Karpas-422 (cell line): ENCODE results near the gene CGNL1. TPM values are rescaled to one million over a fixed set of nuclear protein-coding genes. Genes with fewer than 3 reads are reported as not detected.
A peak's percentile ranks its signal among the peaks of the same experiment; 100 is the strongest.

Experiments
- DNase-seq: peaks from one replicate; pipeline ENCODE4 v3.0.0-alpha.2; 2015
- H2AFZ ChIP-seq: fragments of 200-600 bp; sonication (generic); 2 replicates; pipeline ENCODE4 v1.6.1; 2014; ENCODE audit warnings: antibody characterized with exemption, low read length, mixed read lengths
- H3K27ac ChIP-seq: fragments of 200-600 bp; sonication (generic); 2 replicates; pipeline ENCODE4 v1.5.1; 2014; ENCODE audit warnings: mild to moderate bottlenecking, low read length, moderate library complexity
- H3K27me3 ChIP-seq: fragments of 200-600 bp; sonication (generic); 2 replicates; pipeline ENCODE4 v1.6.1; 2014; ENCODE audit warnings: low read length, mixed read lengths
- H3K36me3 ChIP-seq: fragments of 200-600 bp; sonication (generic); 2 replicates; pipeline ENCODE4 v1.6.1; 2014; ENCODE audit warnings: low read length, mixed read lengths; ENCODE audit not compliant: insufficient read depth
- H3K4me1 ChIP-seq: fragments of 200-600 bp; sonication (generic); 2 replicates; pipeline ENCODE4 v1.6.1; 2014; ENCODE audit warnings: mild to moderate bottlenecking, low read length, mixed read lengths
- H3K4me2 ChIP-seq: fragments of 200-600 bp; sonication (generic); 2 replicates; pipeline ENCODE4 v1.6.1; 2014; ENCODE audit warnings: low read length, low read depth, mild to moderate bottlenecking; ENCODE audit not compliant: poor library complexity, severe bottlenecking
- H3K4me3 ChIP-seq: fragments of 200-600 bp; sonication (generic); 2 replicates; pipeline ENCODE4 v1.5.1; 2014; ENCODE audit warnings: mild to moderate bottlenecking, antibody characterized with exemption, low read length, mixed read lengths
- H3K79me2 ChIP-seq: fragments of 200-600 bp; sonication (generic); 2 replicates; pipeline ENCODE4 v1.6.1; 2014; ENCODE audit warnings: mild to moderate bottlenecking, low read length, mixed read lengths
- H3K9ac ChIP-seq: fragments of 200-600 bp; sonication (generic); 2 replicates; pipeline ENCODE4 v1.6.0; 2014; ENCODE audit warnings: low read length
- H3K9me2 ChIP-seq: fragments of 200-600 bp; sonication (generic), shearing (Covaris generic); replicated peaks from 2 replicates; pipeline ENCODE4 v1.6.0; 2014; ENCODE audit warnings: mild to moderate bottlenecking, low read length, moderate library complexity; ENCODE audit not compliant: insufficient read depth
- H3K9me3 ChIP-seq: fragments of 300-700, 200-600 bp; sonication (generic); 2 replicates; pipeline ENCODE4 v1.6.1; 2014; ENCODE audit warnings: low read length, mixed read lengths
- H4K20me1 ChIP-seq: fragments of 200-600 bp; sonication (generic); 2 replicates; pipeline ENCODE4 v1.6.1; 2014; ENCODE audit warnings: mild to moderate bottlenecking, antibody characterized with exemption, low read length, low read depth; ENCODE audit not compliant: insufficient read depth
- total RNA-seq: library from RNA; depleted of rRNA; stranded (reverse); fragments of >200 nt; shearing (Covaris generic); gene quantifications from 2 replicates; pipeline ENCODE4 v1.2.3, GENCODE V29; 2014; ENCODE audit warnings: low replicate concordance

The CGNL1 gene
- total RNA-seq, 1 experiment from 2014 or later: not detected

DNA sequence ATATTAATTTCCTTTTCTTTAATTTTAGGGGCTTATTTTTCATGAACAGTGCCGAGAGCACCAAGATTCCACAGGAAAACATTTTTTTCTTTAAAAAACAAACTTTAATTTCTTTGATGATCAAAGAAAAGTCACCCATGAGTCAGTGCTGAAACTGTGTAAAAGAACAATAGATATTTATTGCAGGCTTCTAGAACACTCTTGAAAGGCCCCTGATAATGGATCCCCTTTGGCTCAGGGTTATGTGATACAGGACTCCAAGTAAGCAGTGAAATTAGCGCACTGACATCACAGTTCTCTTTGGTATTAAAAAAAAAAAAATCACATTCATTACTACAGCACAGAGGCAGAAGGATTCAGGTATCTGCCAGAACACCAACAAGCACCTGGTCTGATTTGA, 149.3 kb downstream of the CGNL1 start:
- Histone ChIP-seq H3K9me3 (no peaks in the 10 kb centered on the region), H3K27me3 (no peaks in the 10 kb centered on the region), H3K79me2 (no peaks in the 10 kb centered on the region), H3K27ac (no peak overlapping the region), H3K4me1 (peaks cover 3% of the 10 kb centered on the region; the same call in 1 of the 2 replicates), H4K20me1 (no peaks in the 10 kb centered on the region), H3K4me3 (no peak overlapping the region), H3K9ac (no peak overlapping the region), H3K4me2 (no peak overlapping the region), H2AFZ (no peak overlapping the region), H3K36me3 (no peaks in the 10 kb centered on the region), H3K9me2 (no peaks in the 10 kb centered on the region)
- no peak for DNase-seq

DNA sequence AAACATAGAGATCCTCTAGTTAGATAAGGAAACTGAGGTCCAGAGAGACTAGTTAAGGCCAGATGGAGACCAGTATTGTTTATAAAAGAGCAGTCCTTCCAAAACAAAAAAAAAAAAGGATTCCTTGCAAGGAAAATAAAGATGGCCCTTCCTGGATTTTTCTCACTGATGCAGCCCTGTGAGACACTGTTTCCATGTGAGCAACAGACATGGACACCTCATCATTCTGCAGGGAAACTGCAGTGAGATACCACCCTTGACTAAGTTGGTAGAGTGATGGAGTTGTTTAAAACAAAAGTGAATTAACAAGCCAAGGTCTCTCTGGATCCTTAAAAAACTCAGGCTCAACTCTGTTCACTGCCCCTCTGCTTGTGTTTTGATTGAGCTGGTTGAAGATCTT, 149.8 kb downstream of the CGNL1 start:
- no peak for DNase-seq
- Histone ChIP-seq H3K27me3 (no peaks in the 10 kb centered on the region), H3K9me2 (no peaks in the 10 kb centered on the region), H3K9ac (no peak overlapping the region), H3K27ac (no peak overlapping the region), H4K20me1 (no peaks in the 10 kb centered on the region), H3K4me3 (no peak overlapping the region), H2AFZ (no peak overlapping the region), H3K4me1 (peaks cover 3% of the 10 kb centered on the region; the same call in 1 of the 2 replicates), H3K9me3 (no peaks in the 10 kb centered on the region), H3K4me2 (no peak overlapping the region), H3K79me2 (no peaks in the 10 kb centered on the region), H3K36me3 (no peaks in the 10 kb centered on the region)

DNA sequence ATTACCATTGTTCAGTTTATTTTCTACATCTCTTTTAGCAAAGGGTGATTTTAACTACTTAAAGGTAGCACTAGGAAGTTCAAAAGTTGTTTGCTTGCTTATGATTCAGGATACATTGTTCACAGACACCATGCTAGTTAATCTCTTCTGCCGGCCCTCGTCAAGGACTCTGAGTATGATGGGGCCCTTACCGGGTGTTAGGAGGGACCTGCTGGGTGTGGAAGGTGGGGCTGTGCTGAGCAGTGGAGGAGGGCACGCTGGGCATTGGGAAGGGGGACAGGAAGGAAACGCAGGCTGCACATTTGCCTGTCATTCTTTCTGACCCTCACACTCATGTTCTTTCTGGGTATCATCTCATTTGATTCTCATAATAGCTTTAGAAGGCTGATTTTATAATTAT, 150.3 kb downstream of the CGNL1 start:
- no peak overlapping the region for H2AFZ ChIP-seq
- H3K27ac ChIP-seq: no peak overlapping the region

DNA sequence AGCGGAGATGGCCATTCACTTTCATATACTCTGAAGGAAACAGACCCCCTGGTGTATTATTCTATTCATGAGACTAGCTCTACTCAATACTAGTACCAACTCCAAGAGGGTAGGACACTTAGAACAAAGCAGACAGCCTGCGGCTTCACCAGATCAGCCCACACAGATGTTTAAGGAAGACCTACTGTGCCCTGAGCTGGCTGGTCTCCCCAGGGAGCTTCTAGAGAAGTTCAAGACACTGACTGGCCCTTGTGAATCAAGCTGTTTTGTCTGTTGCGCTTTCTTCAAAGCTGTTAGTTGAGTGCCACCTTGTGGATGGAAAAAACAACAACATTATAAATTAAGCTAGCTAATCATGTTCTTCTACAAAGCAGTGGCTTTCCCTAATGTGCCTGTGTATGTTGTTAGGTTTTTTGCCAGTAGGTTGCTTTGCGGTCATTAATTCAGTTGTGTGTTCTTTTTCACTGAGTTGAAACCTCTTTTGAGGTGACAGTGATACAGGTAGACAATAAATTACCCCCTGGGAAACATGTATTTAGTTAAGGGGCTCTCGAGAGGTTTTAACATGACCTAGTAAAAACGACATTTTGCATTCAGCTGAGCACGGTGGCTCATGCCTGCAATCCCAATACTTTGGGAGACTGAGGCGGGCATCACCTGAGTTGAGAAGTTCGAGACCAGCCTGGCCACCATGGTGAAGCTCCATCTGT, 151.2 kb downstream of the CGNL1 start:
- peaks cover 3% of the 10 kb centered on the region; the same call in 1 of the 2 replicates for H3K4me1 ChIP-seq
- H3K36me3 ChIP-seq: no peaks in the 10 kb centered on the region
- no peaks in the 10 kb centered on the region for H3K27me3 ChIP-seq
- H4K20me1 ChIP-seq: no peaks in the 10 kb centered on the region
- H3K27ac ChIP-seq: no peak overlapping the region
- no peak overlapping the region for H3K9ac ChIP-seq
- H3K4me3 ChIP-seq: no peak overlapping the region
- no peak overlapping the region for H3K4me2 ChIP-seq
- no peaks in the 10 kb centered on the region for H3K9me3 ChIP-seq
- H2AFZ ChIP-seq: no peak overlapping the region
- no peaks in the 10 kb centered on the region for H3K79me2 ChIP-seq
- DNase-seq: peak; percentile 88
- H3K9me2 ChIP-seq: no peaks in the 10 kb centered on the region

More for the DNA sequence above, 150.3 kb downstream of the CGNL1 start:
- no peak overlapping the region for H3K4me3 ChIP-seq
- H3K4me2 ChIP-seq: no peak overlapping the region
- H3K36me3 ChIP-seq: no peaks in the 10 kb centered on the region
- no peak for DNase-seq
- H3K27me3 ChIP-seq: no peaks in the 10 kb centered on the region
- H3K9ac ChIP-seq: no peak overlapping the region
- no peaks in the 10 kb centered on the region for H3K9me2 ChIP-seq
- no peaks in the 10 kb centered on the region for H3K79me2 ChIP-seq
- H3K4me1 ChIP-seq: peaks cover 3% of the 10 kb centered on the region; the same call in 1 of the 2 replicates
- no peaks in the 10 kb centered on the region for H3K9me3 ChIP-seq
- no peaks in the 10 kb centered on the region for H4K20me1 ChIP-seq

DNA sequence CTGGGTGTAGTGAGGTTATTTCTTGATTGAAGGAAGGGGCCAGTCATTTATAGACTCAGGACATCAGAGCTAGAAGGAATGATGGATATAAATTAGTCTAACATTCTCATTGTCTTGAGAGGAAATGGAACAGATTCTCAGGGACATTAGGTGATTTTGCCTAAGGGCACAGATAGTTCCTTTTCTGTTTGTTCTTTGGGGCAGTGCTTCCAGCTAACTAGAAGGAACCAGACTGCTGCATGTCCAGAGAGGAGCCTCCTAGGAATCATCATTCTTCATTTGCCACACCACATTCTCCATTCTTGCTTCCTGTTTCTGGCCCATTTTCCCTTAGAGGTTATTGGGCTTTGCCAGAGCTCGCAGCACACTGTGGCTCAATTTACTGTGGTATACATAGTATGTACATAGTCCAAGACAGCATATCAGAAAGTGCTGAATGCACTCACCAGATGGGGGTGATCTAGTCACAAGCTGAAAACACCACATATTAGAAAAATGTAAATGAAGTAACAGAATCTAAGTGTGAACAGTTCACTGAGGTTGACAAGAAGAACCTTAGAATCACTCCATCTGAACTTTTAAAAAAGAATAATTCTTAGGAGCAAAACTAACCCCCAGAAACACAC, 152.7 kb downstream of the CGNL1 start:
- Histone ChIP-seq H3K9ac (no peak overlapping the region), H3K36me3 (no peaks in the 10 kb centered on the region), H3K9me3 (no peaks in the 10 kb centered on the region), H3K27me3 (no peaks in the 10 kb centered on the region), H3K79me2 (no peaks in the 10 kb centered on the region), H3K4me2 (no peak overlapping the region), H2AFZ (no peak overlapping the region), H3K4me1 (peaks cover 3% of the 10 kb centered on the region; the same call in 1 of the 2 replicates), H3K9me2 (no peaks in the 10 kb centered on the region), H3K4me3 (no peak overlapping the region), H3K27ac (no peak overlapping the region), H4K20me1 (no peaks in the 10 kb centered on the region)
- DNase-seq: no peak

DNA sequence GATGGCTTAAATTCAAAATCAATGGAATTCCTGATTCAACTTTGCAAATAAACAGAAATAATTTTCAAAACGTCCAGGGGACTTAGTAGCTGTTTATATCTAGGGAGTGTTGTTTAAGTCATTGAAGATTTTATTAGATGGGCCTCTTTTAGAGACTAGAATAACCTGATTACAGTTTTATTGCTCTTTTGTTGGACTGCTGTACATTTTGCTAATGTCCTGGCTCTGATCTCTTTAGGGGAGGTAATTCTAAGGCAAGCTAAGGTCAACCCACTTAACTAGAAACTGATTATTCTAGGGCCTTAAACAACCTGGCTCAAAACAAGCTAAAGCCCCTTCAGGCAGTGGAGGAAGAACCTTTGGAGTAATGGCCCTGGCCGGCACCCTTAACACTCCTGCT, 153.4 kb downstream of the CGNL1 start:
- Histone ChIP-seq H3K27me3 (no peaks in the 10 kb centered on the region), H3K4me1 (peaks cover 3% of the 10 kb centered on the region; the same call in 1 of the 2 replicates), H3K9ac (no peak overlapping the region), H3K36me3 (no peaks in the 10 kb centered on the region), H4K20me1 (no peaks in the 10 kb centered on the region), H3K79me2 (no peaks in the 10 kb centered on the region), H3K4me3 (no peak overlapping the region), H2AFZ (no peak overlapping the region), H3K27ac (no peak overlapping the region), H3K9me3 (no peaks in the 10 kb centered on the region), H3K4me2 (no peak overlapping the region), H3K9me2 (no peaks in the 10 kb centered on the region)
- DNase-seq: no peak

DNA sequence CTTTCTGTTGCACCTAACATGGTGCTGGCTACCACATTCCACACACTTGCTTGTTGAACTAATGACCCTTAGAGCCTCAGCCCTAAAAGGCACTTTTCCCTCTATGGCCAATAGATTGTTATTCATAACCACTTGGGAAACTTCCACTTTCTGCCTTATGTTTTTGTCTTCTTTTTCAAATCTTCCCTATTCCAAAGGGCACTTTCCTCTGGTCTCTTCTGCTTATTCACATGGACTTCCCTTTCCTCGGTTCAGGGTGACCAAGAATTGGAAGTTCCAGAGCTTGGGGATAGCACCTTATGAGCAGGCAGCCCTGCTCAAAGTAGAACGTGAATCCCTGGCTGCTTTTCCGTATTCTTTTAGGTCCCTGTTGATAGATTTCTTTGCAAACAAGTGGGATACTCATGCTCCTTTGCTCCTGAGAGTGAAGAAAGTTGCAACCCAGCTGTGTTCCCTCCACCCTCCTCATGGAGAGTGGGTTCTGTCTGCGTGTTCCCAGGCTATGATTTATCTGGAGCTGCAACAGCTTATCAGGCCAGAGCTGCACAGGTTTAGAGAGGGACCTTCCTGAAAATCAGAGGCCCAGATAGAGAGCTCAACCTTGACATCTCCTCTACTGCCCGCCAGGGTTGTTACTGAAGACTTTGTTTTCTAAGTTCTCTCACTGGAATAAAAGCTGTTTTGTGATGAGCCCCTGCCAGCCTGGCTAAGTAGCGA, 156.6 kb downstream of the CGNL1 start:
- Histone ChIP-seq H3K9me3 (no peaks in the 10 kb centered on the region), H3K4me2 (no peak overlapping the region), H2AFZ (no peak overlapping the region), H3K4me3 (no peak overlapping the region), H3K27me3 (no peaks in the 10 kb centered on the region), H3K9ac (no peak overlapping the region), H4K20me1 (no peaks in the 10 kb centered on the region), H3K9me2 (no peaks in the 10 kb centered on the region), H3K27ac (no peak overlapping the region), H3K4me1 (no peaks in the 10 kb centered on the region), H3K36me3 (no peaks in the 10 kb centered on the region), H3K79me2 (no peaks in the 10 kb centered on the region)
- no peak for DNase-seq

DNA sequence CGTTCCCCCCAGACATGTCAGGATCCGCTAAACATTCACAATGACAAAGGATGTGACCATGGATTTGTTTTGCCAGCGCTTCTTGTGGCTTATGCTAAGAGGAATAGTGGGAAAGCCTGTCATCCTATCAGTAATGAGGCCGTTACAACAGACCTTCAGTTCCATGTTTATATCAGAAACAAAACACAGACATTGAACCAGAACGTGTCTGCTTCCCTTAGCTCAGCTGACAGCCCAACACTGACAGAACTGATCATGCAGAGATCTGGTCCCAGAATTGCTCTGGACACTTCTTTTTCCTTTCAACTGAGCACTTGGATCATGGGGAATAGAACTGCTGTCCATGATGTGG, 157.1 kb downstream of the CGNL1 start:
- Histone ChIP-seq H3K9me3 (no peaks in the 10 kb centered on the region), H3K4me1 (no peaks in the 10 kb centered on the region), H3K27me3 (no peaks in the 10 kb centered on the region), H3K9me2 (no peaks in the 10 kb centered on the region), H3K4me2 (no peak overlapping the region), H3K27ac (no peak overlapping the region), H3K4me3 (no peak overlapping the region), H3K79me2 (no peaks in the 10 kb centered on the region), H3K9ac (no peak overlapping the region), H4K20me1 (no peaks in the 10 kb centered on the region), H3K36me3 (no peaks in the 10 kb centered on the region), H2AFZ (no peak overlapping the region)
- no peak for DNase-seq
